C4-2B (cell line): ENCODE data around the gene SVOP.

Experiments used
- CTCF ChIP-seq: fragments of 450-650 bp; conservative IDR thresholded peaks from 2 replicates; pipeline ENCODE4 v1.5.1; 2017; ENCODE audit warnings: mild to moderate bottlenecking
- ZFX ChIP-seq: fragments of 450-650 bp; IDR thresholded peaks from 2 replicates; pipeline ENCODE4 v1.6.1; 2017

GRCh38 chr12:109065154-109065852 is 44.4 kb upstream of the SVOP start:
- no peak for TF ChIP-seq CTCF
- TF ChIP-seq ZFX: no peak
